Renal cortical epithelial cell (primary cell): ENCODE measurements around the gene GRM2. TPM values are rescaled to one million over a fixed set of nuclear protein-coding genes. Genes with fewer than 3 reads are reported as not detected.

Experiments used
- DNase-seq: peaks from one replicate; pipeline ENCODE4 v3.0.0-alpha.2; 2011; ENCODE audit warnings: low read depth
- total RNA-seq: library from RNA; depleted of rRNA; stranded (reverse); fragments of >200 nt; gene quantifications from 2 replicates; pipeline ENCODE4 v1.2.3, GENCODE V29; 2014

GRM2 gene
- total RNA-seq, result 0.05 TPM in 1 of 2 replicates, not detected in the other

DNA sequence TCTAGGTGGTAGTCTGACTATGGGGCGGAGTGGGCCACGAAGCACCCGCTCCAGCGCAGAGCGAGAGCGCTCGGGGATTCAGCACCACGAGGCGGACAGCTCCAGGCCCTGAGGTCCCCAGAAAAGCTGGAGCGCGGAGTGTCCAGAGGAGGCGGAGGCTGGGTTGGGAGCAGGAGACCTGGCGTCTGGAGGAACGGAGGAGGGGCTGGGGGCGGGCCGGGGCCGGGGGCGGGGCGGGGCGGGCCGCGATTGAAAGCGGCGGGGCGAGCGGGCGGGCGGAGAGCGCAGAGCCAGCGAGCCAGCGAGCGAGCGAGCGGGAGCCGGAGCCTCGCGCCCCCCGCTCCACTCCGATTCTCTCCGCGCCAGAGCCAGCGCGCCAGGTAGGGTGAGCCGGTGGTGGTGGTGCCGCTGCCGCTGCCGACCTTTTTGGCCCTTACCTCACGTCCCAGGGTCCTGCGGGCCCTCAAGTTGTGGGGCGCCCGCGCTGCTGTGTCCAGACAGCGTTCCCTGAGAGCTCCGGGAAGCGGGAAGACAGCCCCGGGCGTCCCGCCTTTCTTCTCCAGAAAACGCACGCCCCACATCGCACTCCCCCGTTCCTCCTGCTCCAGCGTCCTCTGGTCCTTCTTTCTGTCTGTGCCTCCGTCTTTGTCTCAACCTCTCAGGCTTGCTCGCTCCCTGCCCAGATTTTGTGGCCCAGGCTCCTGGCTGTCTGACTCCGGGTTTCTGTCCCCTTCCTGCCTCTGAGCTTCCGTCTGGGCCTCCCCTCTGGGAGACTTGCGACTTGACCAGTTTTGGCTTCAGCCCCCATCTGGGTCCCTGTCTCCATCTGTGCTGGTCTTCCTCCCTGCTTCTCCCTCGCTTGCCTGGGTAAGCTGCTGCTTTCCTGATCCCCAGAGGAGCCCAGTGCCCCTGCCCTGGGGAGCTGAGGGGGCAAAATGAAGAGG is at the start of gene GRM2:
GRM2 (plus strand) TSS at position 281 of the 944 bp plus-strand sequence. CDS start 1,916 bp downstream, outside the sequence.
- peak; percentile 60 for DNase-seq

DNA sequence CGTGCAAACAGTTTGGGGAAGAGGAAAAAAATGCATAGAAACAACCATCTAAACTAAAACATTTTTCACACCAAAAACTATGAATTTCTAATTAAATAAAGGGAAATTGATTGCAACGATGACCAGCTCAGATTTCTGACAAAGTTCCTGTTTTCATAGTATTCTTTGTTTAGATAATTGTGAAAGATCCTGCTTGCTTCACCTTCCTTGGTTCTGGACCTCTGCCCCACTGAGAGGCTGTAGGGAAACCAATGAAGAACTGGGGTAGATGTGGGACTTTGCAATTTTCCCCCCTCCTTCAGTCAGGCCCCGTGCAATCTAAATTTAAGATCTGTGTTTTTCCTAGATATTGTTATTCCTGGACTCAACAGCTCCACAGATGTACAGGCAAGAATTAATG is 49.6 kb upstream of the GRM2 start:
- DNase-seq, result no peak

DNA sequence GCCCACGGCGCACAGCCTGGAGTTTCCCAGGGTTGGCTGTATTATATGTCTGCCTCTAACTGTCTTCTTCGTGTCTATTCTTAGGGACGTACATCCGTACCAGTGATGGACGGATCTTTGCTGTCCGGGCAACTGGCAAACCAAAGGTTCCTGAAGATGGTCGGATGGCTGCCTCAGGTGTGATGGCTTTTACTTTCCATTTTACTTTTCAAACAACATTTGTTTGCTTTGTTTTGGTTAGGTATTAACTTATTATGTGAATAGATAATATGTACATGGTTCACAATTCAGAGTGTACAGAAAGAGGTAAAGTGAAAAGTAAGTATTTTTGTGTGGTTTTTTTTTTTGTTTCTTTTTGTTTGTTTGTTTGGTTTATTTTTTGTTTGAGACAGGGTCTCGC is 46.9 kb upstream of the GRM2 start:
- DNase-seq, result no peak

DNA sequence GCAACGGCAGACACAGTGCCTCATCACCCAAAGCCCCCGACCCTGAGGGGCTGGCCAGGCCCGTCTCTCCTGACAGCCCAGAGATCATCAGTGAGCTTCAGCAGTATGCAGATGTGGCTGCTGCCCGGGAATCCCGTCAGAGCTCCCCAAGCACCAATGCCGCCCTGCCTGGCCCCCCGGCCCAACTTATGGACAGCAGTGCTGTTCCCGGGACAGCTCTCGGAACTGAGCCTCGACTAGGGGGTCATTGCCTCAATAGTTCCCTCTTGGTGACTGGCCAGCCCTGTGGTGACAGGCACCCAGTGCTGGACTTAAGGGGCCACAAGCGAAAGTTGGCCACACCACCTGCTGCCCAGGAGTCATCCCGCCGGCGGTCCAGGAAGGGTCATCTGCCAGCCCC is 44.4 kb upstream of the GRM2 start:
- DNase-seq, result no peak

DNA sequence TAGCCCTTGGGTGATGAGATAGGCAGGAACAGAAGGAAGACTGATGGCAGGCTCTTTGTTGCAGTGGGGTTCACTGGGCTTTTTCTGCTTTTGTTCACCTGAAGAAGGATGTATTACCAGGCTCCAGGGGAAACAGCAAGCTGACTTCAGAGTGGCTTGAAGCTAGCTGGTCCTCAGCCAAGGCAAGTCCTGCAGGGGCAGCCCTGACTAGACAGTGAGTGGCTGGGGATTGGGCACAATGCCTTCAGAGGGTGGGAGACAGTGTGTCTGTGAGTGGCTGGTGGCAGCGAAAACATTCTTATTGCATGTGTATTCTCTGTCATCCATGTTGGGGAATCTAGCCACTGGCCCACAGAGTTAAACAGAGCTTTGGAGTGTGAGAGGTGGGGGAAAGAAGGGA is 38.1 kb upstream of the GRM2 start:
- no peak for DNase-seq

DNA sequence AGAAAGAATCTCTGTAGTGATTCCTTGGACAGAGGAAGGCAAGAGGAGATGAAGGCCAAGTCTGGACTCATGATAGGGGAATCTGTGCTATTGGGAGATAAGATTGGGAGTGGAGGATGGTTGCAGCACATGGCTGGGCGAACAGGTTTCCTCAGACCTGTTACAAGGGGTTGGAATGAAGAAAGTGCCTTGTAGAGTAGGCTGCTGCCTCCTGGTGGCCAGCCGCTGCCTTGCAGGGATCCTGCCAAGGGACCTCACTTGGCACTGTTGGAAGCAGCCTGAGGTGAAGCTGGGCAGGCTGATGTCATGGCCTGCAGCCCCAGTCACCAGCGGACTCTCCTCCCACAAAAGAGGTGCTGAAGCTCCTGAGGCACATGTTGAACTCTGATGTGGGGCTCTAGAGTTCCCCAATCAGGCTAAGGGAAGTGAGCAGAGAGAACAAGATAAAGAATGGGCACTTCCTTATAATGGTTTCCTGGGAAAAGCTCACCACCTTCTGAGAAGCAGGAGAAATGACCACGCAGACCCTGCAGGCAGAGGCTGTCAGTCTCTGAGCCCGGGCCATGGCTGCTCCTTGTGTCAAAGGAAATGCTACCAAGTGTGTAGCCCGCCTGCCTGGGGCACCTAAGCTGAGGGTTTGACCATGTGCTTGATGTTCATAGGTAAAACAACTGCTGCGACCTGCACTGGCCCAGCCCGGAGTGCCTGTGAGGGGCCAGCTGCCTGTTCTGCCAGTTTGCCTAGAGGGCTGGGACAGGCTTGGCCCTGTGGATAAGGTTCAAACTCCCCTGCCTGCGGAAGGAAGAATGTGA is 37.4 kb upstream of the GRM2 start:
- DNase-seq, result peak; percentile 83

DNA sequence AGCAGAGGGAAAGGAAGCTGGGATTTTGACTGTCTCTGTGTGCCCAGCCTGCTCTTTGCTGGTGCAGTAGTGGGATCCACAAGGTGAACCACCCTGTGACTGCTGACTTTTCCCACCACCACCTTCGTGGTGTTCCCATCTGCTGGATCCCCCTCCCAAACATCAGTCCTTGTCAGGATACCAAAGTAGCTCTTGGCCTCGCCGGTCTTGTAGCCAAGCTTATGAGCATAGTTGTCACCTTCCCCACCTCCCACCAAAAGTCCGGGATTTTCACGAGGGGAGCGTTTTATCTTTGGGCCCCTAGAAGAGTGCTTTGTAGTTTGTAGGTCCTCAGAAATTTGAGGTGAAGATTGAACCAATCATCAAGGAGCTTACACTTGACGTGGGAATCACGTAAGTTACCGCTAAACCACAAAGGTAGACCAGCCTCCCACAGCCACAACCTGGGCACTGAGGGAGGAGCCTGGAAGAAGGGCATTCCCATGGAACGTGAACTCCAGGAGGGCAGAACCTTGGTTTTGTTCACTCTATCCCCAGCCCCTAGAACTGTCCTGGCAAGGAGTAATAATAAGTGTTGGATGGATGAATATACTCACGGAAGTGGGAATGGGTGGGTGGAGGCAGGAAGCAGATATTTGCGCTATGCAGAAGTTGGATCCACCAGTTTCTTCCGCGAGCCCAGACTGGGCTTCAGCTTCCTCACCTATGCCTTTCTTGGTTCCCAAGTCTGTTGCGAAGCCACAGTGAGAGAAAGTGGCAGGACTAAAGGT is 36.6 kb upstream of the GRM2 start:
- no peak for DNase-seq

DNA sequence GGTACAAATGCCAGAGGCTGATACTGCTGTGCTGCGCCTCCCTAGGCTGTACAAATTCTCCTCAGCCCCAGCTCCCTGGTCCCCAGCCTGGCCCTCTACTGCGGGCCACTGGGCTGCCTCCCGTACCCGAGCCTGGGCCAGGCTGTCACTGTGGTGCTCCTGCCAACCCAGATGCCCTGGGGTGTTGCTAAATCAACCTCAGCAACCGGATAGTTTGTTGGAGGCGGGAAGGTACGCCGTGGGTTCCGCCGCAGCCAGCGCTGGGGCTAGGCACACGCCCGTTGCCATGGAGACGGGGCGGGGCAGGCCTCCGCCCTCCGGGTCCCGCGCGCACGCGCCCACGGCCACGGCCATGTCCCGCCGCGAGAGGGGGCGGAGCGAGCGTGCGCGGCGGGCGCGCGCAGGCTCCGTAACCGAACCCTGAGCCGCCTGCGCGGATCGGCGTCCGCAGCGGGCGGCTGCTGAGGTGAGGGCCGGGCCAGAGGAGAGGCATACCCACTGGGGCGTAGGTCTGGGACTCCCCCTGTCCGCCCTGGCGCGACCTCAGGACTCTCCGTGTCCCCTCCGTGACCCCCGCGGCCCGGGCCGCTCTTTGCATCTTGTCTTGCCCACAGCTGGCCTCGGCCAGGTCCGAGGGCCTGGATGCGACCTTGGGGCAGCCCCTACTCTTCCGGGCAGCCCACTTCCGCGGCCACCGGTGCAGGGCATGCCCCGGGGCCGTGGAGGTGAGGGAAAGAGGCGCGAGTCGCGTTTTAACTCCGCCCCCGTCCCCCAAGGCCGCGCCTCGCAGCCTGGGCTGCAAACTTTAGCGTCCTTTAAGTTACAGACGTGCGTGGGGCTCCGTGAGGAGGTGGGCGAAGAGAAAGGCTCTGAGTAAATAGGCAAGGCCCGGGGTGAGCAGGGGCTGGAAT is 35.8 kb upstream of the GRM2 start, which contains the start of gene TEX264:
TEX264 (plus strand) TSS at position 430 of the 911 bp plus-strand sequence. CDS start 3,053 bp downstream, outside the sequence.
- peak; percentile 46 for DNase-seq

DNA sequence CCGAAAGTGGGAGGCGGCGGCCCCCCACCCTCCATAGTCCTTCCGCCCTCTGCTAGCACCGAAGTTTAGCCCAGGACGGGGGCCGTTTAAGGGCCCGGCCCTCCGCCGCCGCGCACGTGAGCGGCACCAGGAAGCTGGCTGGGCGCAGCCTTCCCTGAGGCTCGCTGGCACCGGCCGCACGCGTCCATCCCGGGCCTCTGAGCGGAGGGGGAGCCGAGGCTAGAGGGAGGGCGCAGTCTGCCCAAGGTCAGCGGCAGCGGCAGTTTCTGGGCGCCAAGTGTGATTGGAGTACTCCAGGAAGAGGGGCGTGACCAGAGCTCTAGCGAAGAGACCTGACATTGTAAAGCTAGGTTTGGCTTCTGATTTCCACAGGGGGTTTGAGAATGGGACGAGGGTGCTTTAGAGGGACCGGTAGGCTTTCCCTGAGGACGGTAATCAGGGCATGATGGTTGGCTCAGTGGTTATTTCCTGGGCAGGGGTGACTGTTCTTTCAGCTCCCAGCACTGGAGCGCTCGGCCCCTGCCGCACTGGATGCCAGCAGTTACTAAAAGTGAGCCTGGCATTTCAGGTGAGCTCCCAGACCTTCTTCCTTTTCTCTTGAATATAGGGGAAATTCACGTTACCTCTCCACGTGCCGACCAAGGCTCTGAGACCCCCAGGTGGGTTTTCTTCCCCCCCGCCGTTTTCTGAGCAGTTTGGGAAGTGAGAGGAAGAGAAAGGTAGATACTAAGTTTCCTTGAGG is 35.0 kb upstream of the GRM2 start:
- DNase-seq, result peak; percentile 49

DNA sequence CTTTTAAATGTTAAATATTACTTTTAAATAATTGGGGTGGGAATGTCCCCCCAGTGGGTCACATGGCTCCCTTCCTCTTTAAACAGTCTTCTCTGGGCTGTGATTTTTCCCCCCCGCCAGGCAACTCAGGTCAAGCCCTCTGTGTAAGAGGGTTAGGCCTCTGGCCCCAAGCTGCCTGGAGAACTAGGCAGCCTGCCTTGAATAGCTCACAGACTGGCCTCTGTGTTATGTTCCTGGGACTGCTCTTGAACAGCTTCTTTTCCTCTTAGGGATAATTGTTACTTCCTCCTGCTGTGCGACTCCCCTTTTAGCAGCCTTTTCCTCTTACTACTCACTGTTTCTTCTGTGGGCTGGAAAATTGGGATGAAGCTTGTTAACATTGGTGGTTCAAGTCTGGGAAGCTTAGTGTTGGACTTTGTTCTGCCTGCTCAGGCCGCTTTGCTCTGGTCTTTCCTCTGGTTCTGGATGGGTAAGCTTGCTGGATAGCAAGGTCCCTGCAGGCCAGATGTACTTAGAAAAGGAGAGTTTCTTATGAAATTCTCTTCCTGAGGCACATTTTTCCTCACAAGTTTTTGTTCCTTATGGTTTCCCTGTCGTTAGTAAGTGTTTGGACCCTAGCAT is 33.6 kb upstream of the GRM2 start:
- DNase-seq, result peak; percentile 75

DNA sequence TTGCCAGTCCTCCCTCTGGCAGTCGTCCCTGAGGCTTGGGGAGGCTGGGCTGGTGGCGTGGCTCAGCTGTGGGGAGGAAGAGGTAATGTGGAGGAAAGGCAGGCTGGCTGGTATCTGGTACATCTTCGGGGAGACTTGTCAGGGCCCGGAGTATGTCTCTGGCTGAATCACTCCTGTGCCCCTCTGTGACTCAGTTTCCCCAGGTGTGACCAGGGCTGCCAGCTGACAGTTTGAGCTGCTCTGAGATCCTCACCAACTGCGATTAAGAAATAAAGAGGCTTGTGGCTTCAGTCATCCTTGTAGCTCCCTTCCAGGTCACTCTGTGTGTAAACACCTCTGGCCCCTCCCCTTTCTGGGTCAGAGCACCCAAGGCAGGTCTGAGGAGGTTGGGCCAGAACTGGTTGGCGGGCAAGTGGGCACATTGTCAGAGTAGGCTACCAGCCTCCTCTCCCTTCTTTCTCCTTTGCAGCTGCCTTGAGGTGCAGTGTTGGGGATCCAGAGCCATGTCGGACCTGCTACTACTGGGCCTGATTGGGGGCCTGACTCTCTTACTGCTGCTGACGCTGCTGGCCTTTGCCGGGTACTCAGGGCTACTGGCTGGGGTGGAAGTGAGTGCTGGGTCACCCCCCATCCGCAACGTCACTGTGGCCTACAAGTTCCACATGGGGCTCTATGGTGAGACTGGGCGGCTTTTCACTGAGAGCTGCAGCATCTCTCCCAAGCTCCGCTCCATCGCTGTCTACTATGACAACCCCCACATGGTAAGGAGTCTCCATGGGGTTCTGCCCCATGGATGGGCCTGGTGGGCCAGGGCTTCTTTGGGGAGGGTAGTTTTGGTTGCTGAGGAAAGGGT is 32.8 kb upstream of the GRM2 start:
- DNase-seq, result peak; percentile 50

DNA sequence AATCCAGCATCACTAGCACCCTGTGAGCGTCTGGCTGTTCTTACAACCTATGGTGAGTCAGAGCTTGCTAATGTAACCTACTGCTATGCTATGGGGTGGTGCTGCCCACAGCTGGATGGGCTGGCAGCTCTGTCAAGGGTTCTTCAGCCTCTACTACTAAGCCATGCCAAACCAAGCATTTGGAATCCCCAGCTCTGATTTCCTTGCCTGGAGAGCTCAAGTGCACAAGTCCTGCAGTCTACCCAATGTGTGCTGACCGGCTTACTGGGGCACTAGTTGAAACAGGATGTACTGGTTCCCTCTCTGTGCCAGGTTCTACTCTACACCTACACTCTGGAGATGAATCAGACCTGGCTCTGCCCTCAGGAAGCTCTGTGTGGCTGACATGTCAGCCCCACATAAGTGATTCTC is 31.7 kb upstream of the GRM2 start:
- peak; percentile 85 for DNase-seq

DNA sequence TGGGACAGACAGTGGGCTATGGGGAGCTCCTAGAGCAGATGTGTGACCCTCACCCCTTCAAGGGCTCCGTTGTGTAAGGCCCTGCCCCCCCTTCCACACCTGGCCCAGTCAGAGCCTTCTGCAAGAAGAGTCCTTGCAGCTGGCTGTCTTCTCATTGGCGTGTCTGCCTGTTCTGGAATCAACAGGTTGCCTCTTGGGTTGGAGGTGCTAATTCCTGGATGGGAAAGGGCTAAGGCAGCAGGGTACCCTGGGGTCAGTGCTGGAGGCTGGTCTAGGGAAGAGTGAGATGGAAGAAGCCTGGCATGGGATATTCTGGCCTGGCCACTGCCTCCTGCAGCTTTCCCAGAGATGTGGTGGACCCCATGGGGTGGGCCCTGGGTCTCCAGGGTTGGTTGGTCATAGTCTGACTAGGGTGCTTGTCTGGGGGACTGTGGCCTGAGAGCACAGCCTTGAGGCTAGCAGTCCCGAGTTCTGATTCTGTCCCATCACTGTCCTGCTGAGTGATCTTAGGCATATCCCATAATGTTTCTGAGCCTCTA is 30.7 kb upstream of the GRM2 start:
- DNase-seq, result no peak

DNA sequence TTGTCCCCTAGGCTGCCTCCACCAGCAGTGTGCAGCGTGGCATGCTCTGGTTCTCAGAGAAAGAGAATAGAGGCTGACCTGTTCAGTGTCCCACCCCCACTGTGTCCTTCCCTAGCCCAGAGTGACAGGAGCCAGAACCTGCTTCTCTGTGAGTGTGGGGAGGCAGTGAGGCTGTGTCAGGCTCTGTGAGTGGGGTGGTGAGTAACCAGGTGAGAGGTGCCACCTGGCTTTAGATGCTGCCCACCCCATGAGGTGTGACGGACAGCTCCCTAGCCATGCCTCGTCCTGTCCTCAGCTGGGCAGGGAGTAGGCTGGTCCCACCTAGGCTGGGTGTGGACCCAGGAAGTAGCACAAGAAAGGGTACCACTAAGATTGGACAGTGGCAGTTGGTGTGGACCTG is 29.5 kb upstream of the GRM2 start:
- no peak for DNase-seq

DNA sequence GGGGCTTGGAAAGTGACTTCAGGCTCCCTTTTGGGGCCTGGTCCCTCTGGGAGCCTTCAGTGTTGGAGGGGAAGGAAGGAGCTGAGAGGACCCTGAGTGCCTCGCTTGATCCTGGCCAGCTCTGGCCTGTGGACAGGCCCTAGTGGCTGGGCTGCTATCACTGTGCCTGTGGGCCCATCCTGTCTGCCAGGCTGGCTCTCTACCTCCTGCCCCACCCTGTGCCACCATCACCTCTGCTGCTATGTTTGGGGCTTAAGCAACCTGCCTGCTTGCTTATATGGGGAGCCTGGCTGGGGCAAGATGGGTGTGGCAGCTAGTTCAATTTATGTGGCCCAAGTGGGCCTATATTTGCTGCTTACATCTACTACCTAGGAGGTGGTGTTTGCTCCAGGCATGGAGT is 28.7 kb upstream of the GRM2 start:
- DNase-seq, result no peak

DNA sequence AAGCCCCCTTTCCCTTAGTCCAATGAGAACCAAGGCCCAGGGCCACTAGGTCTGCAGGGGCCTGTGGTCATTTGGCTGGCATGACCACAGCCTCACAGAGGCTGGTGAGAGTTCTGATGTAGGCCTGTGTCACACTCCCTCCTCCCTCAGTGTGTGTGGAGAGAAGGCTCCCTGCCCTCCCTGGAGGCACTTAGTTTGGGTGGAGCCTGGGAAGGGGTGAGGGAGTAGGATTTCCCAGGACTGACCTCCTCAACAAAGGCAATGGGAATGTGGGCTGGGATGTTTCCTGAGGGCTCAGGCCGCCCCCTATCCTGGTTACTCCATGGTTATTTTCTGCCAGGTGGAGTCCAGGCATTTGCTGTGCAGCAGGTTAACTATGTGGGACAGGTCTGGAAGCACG is 28.2 kb upstream of the GRM2 start:
- DNase-seq, result no peak

DNA sequence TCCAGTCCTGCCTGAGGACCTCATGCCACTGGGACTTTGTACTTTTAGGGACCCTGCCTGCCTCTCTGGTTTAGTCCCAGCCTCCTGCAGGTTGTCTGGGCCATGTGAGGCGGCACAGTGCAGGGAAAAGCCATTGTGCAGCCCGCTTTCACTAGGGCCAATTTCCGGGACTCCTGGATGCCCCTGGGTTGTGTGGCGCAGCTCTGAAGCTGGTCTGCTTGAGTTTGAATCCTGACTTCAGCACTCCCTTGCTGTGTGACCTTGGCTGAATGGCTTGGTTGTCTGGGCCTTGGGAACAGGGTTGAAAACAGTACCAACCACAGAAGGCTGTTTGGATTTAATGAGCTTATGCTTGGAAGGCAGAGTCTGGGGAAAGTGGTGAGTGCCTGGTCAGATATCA is 27.6 kb upstream of the GRM2 start:
- DNase-seq, result no peak

DNA sequence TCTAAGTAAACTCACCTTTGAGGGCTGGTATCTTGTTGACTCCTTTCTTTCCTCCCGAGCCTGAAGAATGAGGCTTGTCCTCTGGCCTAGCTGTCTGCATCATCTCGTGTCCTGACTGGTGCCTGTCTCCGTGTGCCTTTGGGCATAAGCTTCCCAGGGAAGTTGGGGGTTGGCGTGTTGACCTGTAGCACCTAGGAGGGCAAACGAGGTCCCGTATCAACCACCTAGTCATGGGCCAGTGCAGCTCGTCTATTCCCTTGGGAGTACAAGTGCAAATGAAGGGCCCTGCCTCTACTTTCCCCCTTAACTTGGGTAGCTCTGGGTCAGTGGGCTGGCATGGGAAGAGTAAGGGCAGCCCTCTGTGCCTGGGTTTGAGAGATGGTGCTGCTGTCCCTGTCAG is 27.1 kb upstream of the GRM2 start:
- DNase-seq, result no peak
